ENCODE measurements around the gene SYTL4. TPM values are rescaled to one million over a fixed set of nuclear protein-coding genes. Genes with fewer than 3 reads are reported as not detected.

SYTL4 gene
- total and polyA plus RNA-seq, 9 donors: 42.0 to 132 (median 68.0) TPM

GRCh38 chrX:100674705-100675104, 57.2 kb downstream of the SYTL4 start:
- no peak for DNase-seq
- TF ChIP-seq, protein P1, sequence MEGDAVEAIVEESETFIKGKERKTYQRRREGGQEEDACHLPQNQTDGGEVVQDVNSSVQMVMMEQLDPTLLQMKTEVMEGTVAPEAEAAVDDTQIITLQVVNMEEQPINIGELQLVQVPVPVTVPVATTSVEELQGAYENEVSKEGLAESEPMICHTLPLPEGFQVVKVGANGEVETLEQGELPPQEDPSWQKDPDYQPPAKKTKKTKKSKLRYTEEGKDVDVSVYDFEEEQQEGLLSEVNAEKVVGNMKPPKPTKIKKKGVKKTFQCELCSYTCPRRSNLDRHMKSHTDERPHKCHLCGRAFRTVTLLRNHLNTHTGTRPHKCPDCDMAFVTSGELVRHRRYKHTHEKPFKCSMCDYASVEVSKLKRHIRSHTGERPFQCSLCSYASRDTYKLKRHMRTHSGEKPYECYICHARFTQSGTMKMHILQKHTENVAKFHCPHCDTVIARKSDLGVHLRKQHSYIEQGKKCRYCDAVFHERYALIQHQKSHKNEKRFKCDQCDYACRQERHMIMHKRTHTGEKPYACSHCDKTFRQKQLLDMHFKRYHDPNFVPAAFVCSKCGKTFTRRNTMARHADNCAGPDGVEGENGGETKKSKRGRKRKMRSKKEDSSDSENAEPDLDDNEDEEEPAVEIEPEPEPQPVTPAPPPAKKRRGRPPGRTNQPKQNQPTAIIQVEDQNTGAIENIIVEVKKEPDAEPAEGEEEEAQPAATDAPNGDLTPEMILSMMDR (IDR thresholded peaks at IDR 0.05): no peak
- TF ChIP-seq EP300 (IDR thresholded peaks at IDR 0.05): no peak
- no peak for TF ChIP-seq POLR2A (IDR thresholded peaks at IDR 0.05)
- Histone ChIP-seq H3K4me1 (ENCODE audit: insufficient read depth) (no peaks in the 10 kb centered on the region), H3K4me3 (no peak overlapping the region), H3K27me3 (no peaks in the 10 kb centered on the region), H3K27ac (no peak overlapping the region), H3K9me3 (no peaks in the 10 kb centered on the region), H3K36me3 (no peaks in the 10 kb centered on the region)
- intact Hi-C loops (cut with DNase I): no loop called here
- WGBS, 3 donors: 38 to 62% (median 53%) methylated on average over 2 of the region's 2 CpGs

DNA sequence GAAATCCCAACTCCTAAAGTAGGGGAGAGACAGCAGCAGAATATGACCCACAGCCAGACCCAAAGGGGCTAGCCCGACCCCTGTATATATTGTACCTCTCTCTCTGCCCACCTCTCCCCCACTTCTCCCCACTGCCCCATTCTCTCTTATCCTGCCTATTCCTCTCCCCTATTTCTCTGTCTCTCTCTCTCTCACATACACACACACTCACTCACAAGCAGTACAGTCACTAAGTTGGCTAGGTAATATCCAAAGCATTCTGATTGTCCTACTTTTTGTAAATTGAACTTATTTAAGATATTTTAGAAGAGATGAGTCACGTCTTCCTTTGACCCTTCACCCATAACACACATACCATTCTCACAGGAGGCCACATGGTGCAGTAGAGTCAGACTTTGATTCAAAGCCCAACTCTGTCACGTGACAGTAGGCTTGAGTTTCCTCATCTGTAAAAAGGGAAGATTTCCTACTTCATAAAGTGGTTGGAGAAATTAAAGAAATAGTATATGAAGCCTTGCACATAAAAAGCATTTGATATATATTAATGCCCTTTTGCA, 58.4 kb downstream of the SYTL4 start:
- intact Hi-C loops (cut with DNase I): no loop called here
- no peaks in the 10 kb centered on the region for H3K4me1 ChIP-seq (ENCODE audit: insufficient read depth)
- H3K27me3 ChIP-seq: no peaks in the 10 kb centered on the region
- H3K4me3 ChIP-seq: no peak overlapping the region
- no peak for DNase-seq
- no peaks in the 10 kb centered on the region for H3K36me3 ChIP-seq
- no peak overlapping the region for H3K27ac ChIP-seq
- WGBS, 3 donors: 31 to 36% (median 33%) methylated on average over 3 of the region's 3 CpGs
- H3K9me3 ChIP-seq: no peaks in the 10 kb centered on the region
- TF ChIP-seq, protein P1 (IDR thresholded peaks at IDR 0.05): no peak
- TF ChIP-seq POLR2A (IDR thresholded peaks at IDR 0.05): no peak
- TF ChIP-seq EP300 (IDR thresholded peaks at IDR 0.05): no peak

- Histone ChIP-seq H3K4me1 (ENCODE audit: insufficient read depth) (no peaks in the 10 kb centered on the region), H3K27ac (no peak overlapping the region), H3K36me3 (no peaks in the 10 kb centered on the region), H3K27me3 (no peaks in the 10 kb centered on the region), H3K9me3 (no peaks in the 10 kb centered on the region), H3K4me3 (no peak overlapping the region)
- DNase-seq: no peak
- intact Hi-C loops (cut with DNase I): no loop called here
- WGBS, 3 donors: 64 to 71% (median 68%) methylated on average over 3 of the region's 3 CpGs
- TF ChIP-seq, protein P1 (IDR thresholded peaks at IDR 0.05): no peak
- no peak for TF ChIP-seq POLR2A (IDR thresholded peaks at IDR 0.05)
- no peak for TF ChIP-seq EP300 (IDR thresholded peaks at IDR 0.05)
Measured at GRCh38 chrX:100672966-100673365, 59.0 kb downstream of the SYTL4 start.

- intact Hi-C loops (cut with DNase I): no loop called here
- no peak for TF ChIP-seq EP300 (IDR thresholded peaks at IDR 0.05)
- TF ChIP-seq, protein P1 (IDR thresholded peaks at IDR 0.05): no peak
- no peak for TF ChIP-seq POLR2A (IDR thresholded peaks at IDR 0.05)
- no peaks in the 10 kb centered on the region for H3K27me3 ChIP-seq
- DNase-seq: no peak
- H3K4me3 ChIP-seq: no peak overlapping the region
- H3K4me1 ChIP-seq (ENCODE audit: insufficient read depth): no peaks in the 10 kb centered on the region
- no peaks in the 10 kb centered on the region for H3K36me3 ChIP-seq
- WGBS, 3 donors: 40 to 50% (median 45%) methylated on average over 2 of the region's 2 CpGs
- no peaks in the 10 kb centered on the region for H3K9me3 ChIP-seq
- H3K27ac ChIP-seq: no peak overlapping the region
Measured at GRCh38 chrX:100663642-100664041, 68.3 kb downstream of the SYTL4 start.
